IMR-90 (cell line): Measurements from ENCODE around the gene TSPAN4. TPM values are rescaled to one million over a fixed set of nuclear protein-coding genes. Genes with fewer than 3 reads are reported as not detected.
A peak's percentile ranks its signal among the peaks of the same experiment; 100 is the strongest.

Experiments
- ATAC-seq: fragments of 200-7000 bp; cut with Tn5 transposase; 2 replicates; pipeline ENCODE4 v1.9.1; 2020; ENCODE audit warnings: low read depth, mild to moderate bottlenecking, moderate library complexity
- BruUV-seq: library from RNA; stranded (reverse); fragments of 400-500 nt; replicated peaks from 2 replicates; lab custom pipeline; 2021; lab: Mats Ljungman, UMichigan
- CTCF ChIA-PET: fragments of 300-600 bp; formaldehyde crosslinking; extraction: SDS; loops from one replicate; lab custom pipeline; 2021; ENCODE audit warnings: antibody characterized with exemption; lab: Yijun Ruan, JAX
- POLR2A ChIA-PET: fragments of 300-600 bp; sonication (Branson Sonifier 250); formaldehyde crosslinking; loops from one replicate; lab custom pipeline; 2022; ENCODE audit warnings: antibody characterized with exemption; ENCODE audit not compliant: unreplicated experiment; lab: Charles Lee
- DNase-seq: peaks from one replicate; pipeline ENCODE4 v3.0.0; 2013
- H2AFZ ChIP-seq: replicated peaks from 2 replicates; pipeline ENCODE3; 2013; ENCODE audit warnings: low read length, mild to moderate bottlenecking; ENCODE audit not compliant: poor library complexity
- H2AK5ac ChIP-seq: 2 replicates; pipeline ENCODE4 v1.6.1; 2013; ENCODE audit warnings: low read depth, low read length, inconsistent platforms
- H2AK9ac ChIP-seq: replicated peaks from 2 replicates; pipeline ENCODE3; 2013; ENCODE audit warnings: mild to moderate bottlenecking, low read depth, low read length, moderate library complexity; ENCODE audit not compliant: poor library complexity
- H2BK120ac ChIP-seq: 2 replicates; pipeline ENCODE4 v1.6.1; 2013; ENCODE audit warnings: low read depth, low read length, inconsistent platforms
- H2BK15ac ChIP-seq: 3 replicates; pipeline ENCODE4 v1.6.1; 2013; ENCODE audit warnings: low read depth, low read length, inconsistent platforms
- H2BK20ac ChIP-seq: 2 replicates; pipeline ENCODE4 v1.6.1; 2013; ENCODE audit warnings: low read depth, mild to moderate bottlenecking, inconsistent platforms, low read length, moderate library complexity
- H2BK5ac ChIP-seq: 2 replicates; pipeline ENCODE4 v1.6.1; 2013; ENCODE audit warnings: mild to moderate bottlenecking, low read depth, low read length, inconsistent platforms; ENCODE audit not compliant: poor library complexity, severe bottlenecking
- H3K14ac ChIP-seq: replicated peaks from 2 replicates; pipeline ENCODE4 v1.6.1; 2013; ENCODE audit warnings: low read depth, low read length, inconsistent platforms
- H3K18ac ChIP-seq: 2 replicates; pipeline ENCODE4 v1.6.1; 2013; ENCODE audit warnings: low read depth, low read length, control low read depth
- H3K23ac ChIP-seq: 2 replicates; pipeline ENCODE4 v1.6.1; 2013; ENCODE audit warnings: low read depth, low read length, inconsistent platforms
- H3K27ac ChIP-seq: 2 replicates; pipeline ENCODE4 v1.5.1; 2013; ENCODE audit warnings: mild to moderate bottlenecking, control low read depth, low read length; ENCODE audit not compliant: insufficient read depth
- H3K27me3 ChIP-seq: 2 replicates; pipeline ENCODE4 v1.6.1; 2013; ENCODE audit warnings: low read length; ENCODE audit not compliant: control insufficient read depth, insufficient read depth
- H3K36me3 ChIP-seq: 2 replicates; pipeline ENCODE4 v1.6.1; 2013; ENCODE audit warnings: low read length, mixed read lengths; ENCODE audit not compliant: control insufficient read depth, insufficient read depth
- H3K4ac ChIP-seq: 2 replicates; pipeline ENCODE4 v1.6.1; 2013; ENCODE audit warnings: low read depth, low read length, inconsistent platforms
- H3K4me1 ChIP-seq: 2 replicates; pipeline ENCODE4 v1.6.1; 2013; ENCODE audit warnings: low read length, mixed read lengths; ENCODE audit not compliant: control insufficient read depth, insufficient read depth
- H3K4me2 ChIP-seq: 2 replicates; pipeline ENCODE4 v1.6.1; 2013; ENCODE audit warnings: low read depth, mild to moderate bottlenecking, control low read depth, low read length, moderate library complexity
- H3K4me3 ChIP-seq: 2 replicates; pipeline ENCODE4 v1.5.1; 2013; ENCODE audit warnings: low read depth, mild to moderate bottlenecking, control low read depth, low read length, moderate library complexity; ENCODE audit not compliant: insufficient read depth
- H3K56ac ChIP-seq: 2 replicates; pipeline ENCODE4 v1.6.1; 2013; ENCODE audit warnings: low read length, inconsistent platforms; ENCODE audit not compliant: insufficient read depth; ENCODE audit errors: extremely low read depth
- H3K79me1 ChIP-seq, 2 experiments: 2 replicates each; pipeline ENCODE4 v1.6.1; 2013; ENCODE audit warnings: low read length in 2 of 2, inconsistent platforms in 1 of 2, low read depth in 1 of 2
- H3K9ac ChIP-seq: 2 replicates; pipeline ENCODE4 v1.6.1; 2013; ENCODE audit warnings: low read depth, low read length, control low read depth
- H3K9me1 ChIP-seq: 2 replicates; pipeline ENCODE4 v1.6.1; 2013; ENCODE audit warnings: low read length, inconsistent platforms; ENCODE audit not compliant: insufficient read depth
- H3K9me3 ChIP-seq: 2 replicates; pipeline ENCODE4 v1.6.1; 2013; ENCODE audit warnings: low read length; ENCODE audit not compliant: control insufficient read depth, insufficient read depth
- H4K20me1 ChIP-seq: 2 replicates; pipeline ENCODE4 v1.6.1; 2013; ENCODE audit warnings: low read length, inconsistent platforms; ENCODE audit not compliant: insufficient read depth
- H4K5ac ChIP-seq: 2 replicates; pipeline ENCODE4 v1.6.1; 2013; ENCODE audit warnings: mild to moderate bottlenecking, low read depth, low read length, control low read depth
- H4K8ac ChIP-seq, 2 experiments: 2 replicates each; pipeline ENCODE4 v1.6.1; 2013; ENCODE audit warnings: low read depth in 2 of 2, low read length in 2 of 2, control low read depth in 1 of 2, inconsistent platforms in 1 of 2
- H4K91ac ChIP-seq: 2 replicates; pipeline ENCODE4 v1.6.1; 2013; ENCODE audit warnings: low read depth, low read length, inconsistent platforms; ENCODE audit not compliant: insufficient read depth
- BHLHE40 ChIP-seq: fragments of 150-350 bp; IDR thresholded peaks from 2 replicates; pipeline ENCODE4 v1.6.1; 2016; ENCODE audit warnings: mild to moderate bottlenecking, low read depth, low read length
- CEBPB ChIP-seq: IDR thresholded peaks from 2 replicates; pipeline ENCODE4 v1.6.1; 2012; ENCODE audit warnings: low read depth, low read length, improper control_type of control experiment
- CHD1 ChIP-seq: IDR thresholded peaks from 2 replicates; pipeline ENCODE4 v1.6.1; 2012; ENCODE audit warnings: low read depth, low read length, improper control_type of control experiment
- MAZ ChIP-seq: IDR thresholded peaks from 2 replicates; pipeline ENCODE4 v1.6.1; 2012; ENCODE audit warnings: low read depth, mild to moderate bottlenecking, low read length, improper control_type of control experiment, moderate library complexity, borderline replicate concordance
- POLR2A ChIP-seq: IDR thresholded peaks from 2 replicates; pipeline ENCODE4 v1.6.1; 2012; ENCODE audit warnings: mild to moderate bottlenecking, low read depth, low read length
- RFX5 ChIP-seq: IDR thresholded peaks from 2 replicates; pipeline ENCODE4 v1.8.0; 2012; ENCODE audit warnings: low read depth, mild to moderate bottlenecking, low read length, moderate library complexity
- WGBS, 2 experiments: methylation state at CpG; one replicate each; pipeline versions ENCODE4 v1.1.5 to v1.1.7; 2013; ENCODE audit warnings: missing lambda C conversion rate in 2 of 2; ENCODE audit not compliant: insufficient read length in 1 of 2; ENCODE audit errors: extremely low coverage in 2 of 2; 5-methylcytosine and 5-hydroxymethylcytosine counted together
- dilution Hi-C: fragments of 300-500 bp; cut with HindIII; formaldehyde crosslinking; loops from one replicate; pipeline ENCODE4 v1.14.3; 2018; ENCODE audit warnings: low sequenced_read_pairs; ENCODE audit not compliant: unreplicated experiment
- in situ Hi-C: fragments of 300-500 bp; cut with MboI; formaldehyde crosslinking; loops from 3 replicates; pipeline ENCODE4 v1.14.3; 2019; ENCODE audit warnings: low sequenced_read_pairs, inconsistent platforms, mixed read lengths
- intact Hi-C: fragments of 100-400 bp; cut with micrococcal nuclease; formaldehyde crosslinking; loops from 2 replicates; pipeline ENCODE4 v1.10.0; 2022
- polyA plus RNA-seq, 3 experiments: library from polyadenylated mRNA; depleted of rRNA; stranded (reverse); fragments of >200 nt; gene quantifications; 2 replicates each; pipeline ENCODE4 v1.2.3, GENCODE V29; 2012; ENCODE audit warnings: low replicate concordance in 1 of 3
- total RNA-seq: library from RNA; depleted of rRNA; stranded (reverse); fragments of >200 nt; gene quantifications from 2 replicates; pipeline ENCODE4 v1.2.3, GENCODE V29; 2012
- TF ChIP-seq, protein P1 (sequence below): fragments of 150-350 bp; IDR thresholded peaks from 2 replicates; pipeline ENCODE4 v1.6.1; 2016; ENCODE audit warnings: low read depth, mild to moderate bottlenecking, low read length, moderate library complexity, borderline replicate concordance

Gene TSPAN4
- total and polyA plus RNA-seq, 2 of the 4 experiments (the other 2 are of a cell fraction), result 161 to 293 TPM

DNA sequence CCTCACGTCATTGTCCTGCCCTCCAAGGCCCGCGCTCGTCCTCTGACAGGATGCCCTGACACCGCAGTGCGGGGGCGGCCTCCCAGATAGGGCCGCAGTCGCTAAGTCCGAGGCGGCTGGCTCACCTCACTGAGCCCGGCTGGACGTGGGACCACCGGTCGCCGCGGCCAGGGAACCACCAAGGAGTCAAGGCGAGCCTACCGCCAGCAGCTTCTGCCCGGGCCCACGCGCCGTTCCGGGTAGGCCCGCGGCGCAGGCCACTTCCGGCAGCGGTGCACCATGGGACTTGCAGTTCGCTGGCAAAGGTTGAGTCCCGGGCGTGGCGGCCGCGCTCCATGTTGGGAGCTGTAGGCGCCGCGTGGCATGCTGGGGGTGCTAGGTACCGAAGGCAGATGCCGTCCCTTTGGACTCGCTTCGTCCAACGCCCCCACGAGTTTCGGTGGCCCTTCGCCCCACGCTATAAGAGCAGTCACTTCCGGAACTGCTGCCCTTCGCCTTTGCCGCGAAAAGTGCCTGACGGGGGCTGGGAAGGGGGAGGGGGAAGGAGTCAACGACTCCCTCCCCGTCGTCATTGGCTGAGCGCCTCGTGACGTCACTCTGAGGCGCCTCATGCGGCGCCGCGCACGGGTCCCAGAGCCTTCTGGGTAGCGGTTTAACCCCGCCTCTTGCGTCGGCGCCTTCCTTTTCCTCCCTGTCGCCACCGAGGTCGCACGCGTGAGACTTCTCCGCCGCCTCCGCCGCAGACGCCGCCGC, 33.2 kb upstream of the TSPAN4 start, which contains the start of gene RPLP2 (continued):
- 0 out of 2 replicates have a peak, but pooled peaks have one; percentile 2 for TF ChIP-seq CEBPB
- TF ChIP-seq RFX5, result no peak

DNA sequence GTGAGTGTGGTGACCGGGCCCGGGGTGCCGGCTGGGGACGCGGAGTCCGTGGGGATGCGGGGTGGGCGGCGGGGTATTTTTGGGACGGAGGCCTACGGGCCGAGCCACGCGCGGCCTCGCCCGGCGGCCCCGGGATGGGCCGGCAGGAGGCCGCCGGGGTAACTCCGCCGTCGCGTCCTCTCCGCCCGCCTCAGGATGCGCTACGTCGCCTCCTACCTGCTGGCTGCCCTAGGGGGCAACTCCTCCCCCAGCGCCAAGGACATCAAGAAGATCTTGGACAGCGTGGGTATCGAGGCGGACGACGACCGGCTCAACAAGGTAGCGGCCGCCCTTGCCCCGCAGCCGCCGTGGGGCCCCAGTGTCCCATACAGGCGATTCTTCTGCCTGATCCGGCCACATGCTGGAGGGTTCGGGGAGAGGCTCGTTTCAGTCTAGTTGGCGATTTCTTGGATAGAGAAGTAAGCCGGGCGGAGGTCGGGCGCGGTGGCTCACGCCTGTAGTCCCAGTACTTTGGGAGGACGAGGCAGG, 32.5 kb upstream of the TSPAN4 start:
- peak overlapping the region; percentile 60 for H3K56ac ChIP-seq
- peaks cover 6% of the 10 kb centered on the region for H3K4me1 ChIP-seq
- peak overlapping the region; percentile 86 for H3K4me3 ChIP-seq
- H4K5ac ChIP-seq, result no peak overlapping the region
- ATAC-seq (peak; percentile 0), DNase-seq (no peak)
- peak overlapping the region; percentile 97 for H2AK5ac ChIP-seq
- H3K79me1 ChIP-seq, result peaks cover 27 to 57% of the 10 kb centered on the region in 2 experiments
- peak overlapping the region; percentile 54 to 55; a peak in 2 of 4 replicates for H4K8ac ChIP-seq
- 0% methylated on average over 35 of the region's 55 CpGs; no CpG with 5 or more reads in 1 of the 2 experiments for WGBS, 2 experiments
- in situ Hi-C loops, result no loop called here
- H3K9me1 ChIP-seq, result no peaks in the 10 kb centered on the region
- H2BK5ac ChIP-seq, result peak overlapping the region; percentile 67
- H3K27ac ChIP-seq, result peak overlapping the region; percentile 74
- H2AFZ ChIP-seq, result peak overlapping the region; percentile 64
- H2AK9ac ChIP-seq, result peak overlapping the region; percentile 97
- intact Hi-C loops, result no loop called here
- BruUV-seq, result TSS peak; percentile 89
- no peak overlapping the region for H3K18ac ChIP-seq
- dilution Hi-C loops, result no loop called here
- CTCF ChIA-PET, result no interaction called here
- no peaks in the 10 kb centered on the region for H3K9me3 ChIP-seq
- H3K27me3 ChIP-seq, result no peaks in the 10 kb centered on the region
- no peak overlapping the region for H2BK120ac ChIP-seq
- peaks cover 38% of the 10 kb centered on the region for H4K20me1 ChIP-seq
- TF ChIP-seq MAZ, result no peak
- TF ChIP-seq BHLHE40, result no peak
- TF ChIP-seq CHD1, result no peak; the same call in 1 of the 2 replicates
- TF ChIP-seq POLR2A, result no peak
- TF ChIP-seq, protein P1, sequence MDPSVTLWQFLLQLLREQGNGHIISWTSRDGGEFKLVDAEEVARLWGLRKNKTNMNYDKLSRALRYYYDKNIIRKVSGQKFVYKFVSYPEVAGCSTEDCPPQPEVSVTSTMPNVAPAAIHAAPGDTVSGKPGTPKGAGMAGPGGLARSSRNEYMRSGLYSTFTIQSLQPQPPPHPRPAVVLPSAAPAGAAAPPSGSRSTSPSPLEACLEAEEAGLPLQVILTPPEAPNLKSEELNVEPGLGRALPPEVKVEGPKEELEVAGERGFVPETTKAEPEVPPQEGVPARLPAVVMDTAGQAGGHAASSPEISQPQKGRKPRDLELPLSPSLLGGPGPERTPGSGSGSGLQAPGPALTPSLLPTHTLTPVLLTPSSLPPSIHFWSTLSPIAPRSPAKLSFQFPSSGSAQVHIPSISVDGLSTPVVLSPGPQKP, result no peak
- no peak overlapping the region for H2BK20ac ChIP-seq
- peak overlapping the region; percentile 85 for H3K9ac ChIP-seq
- H2BK15ac ChIP-seq, result no peak overlapping the region
- peak overlapping the region; percentile 54 for H4K91ac ChIP-seq
- H3K23ac ChIP-seq, result peak overlapping the region; percentile 52
- peak overlapping the region; percentile 90 for H3K4me2 ChIP-seq
- peak overlapping the region; percentile 68 for H3K14ac ChIP-seq
- peaks cover 30% of the 10 kb centered on the region for H3K36me3 ChIP-seq
- H3K4ac ChIP-seq, result peak overlapping the region; percentile 84
- POLR2A ChIA-PET, result interaction anchor here (1.1 kb wide), 1 partner anchor 9 kb away, joined by 5 read pairs; the partner anchor contains the start of gene PNPLA2
